ENCODE results near the gene CALY.

- no peak for TF ChIP-seq CTCF (IDR thresholded peaks at IDR 0.05)
- no peak for TF ChIP-seq POLR2A (IDR thresholded peaks at IDR 0.05)
Observed at GRCh38 chr10:133281084-133281483, 55.6 kb downstream of the CALY start.

All from heart left ventricle (tissue), 13 donors.